Keratinocyte (primary cell): Measurements from ENCODE around the gene PDE4DIP.
"Not testable (repeated sequence)": the region's sequence is repeated elsewhere in the genome, so short reads cannot be mapped to it uniquely, and the experiment has no call there.

Experiments used
- CTCF ChIP-seq, 3 experiments: IDR thresholded peaks in 1 of 3; conservative IDR thresholded peaks in 1 of 3; optimal IDR thresholded peaks in 1 of 3; 2 replicates in 2 of 3; 3 replicates in 1 of 3; pipeline versions ENCODE3 to v1.5.1; 2011; ENCODE audit warnings: low read length in 3 of 3, mild to moderate bottlenecking in 3 of 3, moderate library complexity in 2 of 3, control low read depth in 1 of 3, inconsistent platforms in 1 of 3; ENCODE audit not compliant: insufficient read depth in 2 of 3; ENCODE audit errors: extremely low read depth in 1 of 3
- EZH2 ChIP-seq: IDR thresholded peaks from one replicate; pipeline ENCODE4 v1.6.1; 2012; ENCODE audit warnings: inconsistent platforms, mild to moderate bottlenecking, low read length, moderate library complexity

- TF ChIP-seq CTCF (optimal IDR thresholded peaks at IDR 0.05 in 1 of 3, IDR thresholded peaks at IDR 0.05 in 1 of 3, conservative IDR thresholded peaks at IDR 0.05 in 1 of 3; ENCODE audit: extremely low read depth in 1 of 3, insufficient read depth in 2 of 3, low read length in 3 of 3); EZH2: not testable (repeated sequence)
These were observed 189.7 kb downstream of the PDE4DIP start for GRCh38 chr1:149033916-149034315.
